Transverse colon (tissue), 4 donors: ENCODE results near the gene AJUBA. TPM values are rescaled to one million over a fixed set of nuclear protein-coding genes. Genes with fewer than 3 reads are reported as not detected.

Experiments used
- DNase-seq: peaks from one replicate; pipeline ENCODE4 v3.0.0-alpha.2; 2019
- H3K27ac ChIP-seq, 4 donors: fragments of 200-600 bp; sonication (generic); 2 replicates each; pipeline ENCODE4 v1.5.1; 2016 to 2018; ENCODE audit warnings: inconsistent platforms in 4 of 4
- H3K27me3 ChIP-seq: fragments of 200-600 bp; sonication (generic); 2 replicates; pipeline ENCODE4 v1.5.1; 2017; ENCODE audit warnings: inconsistent platforms
- H3K36me3 ChIP-seq, 4 donors: fragments of 200-600 bp; sonication (generic); 2 replicates each; pipeline ENCODE4 v1.5.1; 2017 to 2019; ENCODE audit warnings: inconsistent platforms in 4 of 4
- H3K4me1 ChIP-seq, 4 donors: fragments of 200-600 bp; sonication (generic); 2 replicates each; pipeline ENCODE4 v1.5.1; 2017 to 2020; ENCODE audit warnings: inconsistent platforms in 4 of 4
- H3K4me3 ChIP-seq, 4 donors: fragments of 200-600 bp; sonication (generic); 1 replicate in 1 of 4; 2 replicates in 3 of 4; pipeline versions ENCODE4 v1.5.1 to v1.6.1; 2017 to 2019; ENCODE audit warnings: inconsistent platforms in 4 of 4
- H3K9me3 ChIP-seq, 2 donors: fragments of 200-600 bp; sonication (generic); 2 replicates each; pipeline ENCODE4 v1.5.1; 2017 to 2019; ENCODE audit warnings: inconsistent platforms in 2 of 2
- CTCF ChIP-seq, 5 experiments: fragments of 200-600 bp in 3 of 5; fragments of 450-650 bp in 2 of 5; sonication (generic) in 3 of 5; IDR thresholded peaks; 1 replicate in 2 of 5; 2 replicates in 3 of 5; pipeline ENCODE4 v1.5.1; 2016 to 2017; ENCODE audit warnings: antibody characterized with exemption in 5 of 5, inconsistent platforms in 3 of 5, mild to moderate bottlenecking in 2 of 5, moderate library complexity in 1 of 5
- EP300 ChIP-seq: sonication (generic); formaldehyde crosslinking; IDR thresholded peaks from one replicate; pipeline ENCODE4 v1.6.1; 2017; ENCODE audit warnings: antibody characterized with exemption, low read depth
- POLR2A ChIP-seq: fragments of 450-650 bp; IDR thresholded peaks from one replicate; pipeline ENCODE4 v1.6.1; 2016; ENCODE audit warnings: antibody characterized with exemption, mild to moderate bottlenecking, moderate library complexity
- POLR2AphosphoS5 ChIP-seq, 3 donors: sonication (generic); formaldehyde crosslinking; IDR thresholded peaks; one replicate each; pipeline ENCODE4 v1.6.1; 2016; ENCODE audit warnings: antibody characterized with exemption in 3 of 3
- WGBS, 2 donors: methylation state at CpG; one replicate each; pipeline ENCODE4 v1.1.5; 2018; ENCODE audit warnings: low coverage in 1 of 2; 5-methylcytosine and 5-hydroxymethylcytosine counted together
- in situ Hi-C, 4 donors: fragments of 200-750 bp; cut with MboI; loops; one replicate each; pipeline versions ENCODE4 v1.15.0 to v1.15.1; 2017; ENCODE audit warnings: low sequenced_read_pairs in 3 of 4, low pct_ligation_motif_present in 1 of 4, low pct_unique_long_range_greater_than_20kb in 1 of 4
- intact Hi-C: fragments of 100-400 bp; cut with DNase I; formaldehyde crosslinking; loops from one replicate; pipeline ENCODE4 v1.15.1; 2023; ENCODE audit warnings: low total_unique reads
- total RNA-seq, 4 donors: library from RNA; depleted of rRNA; stranded (reverse); fragments of >200 nt; gene quantifications; one replicate each; pipeline ENCODE4 v1.1.0, GENCODE V29; 2016

AJUBA gene
- total RNA-seq, 4 donors from 2014 or later: 1.8 to 5.2 (median 3.7) TPM; not detected in 1

DNA sequence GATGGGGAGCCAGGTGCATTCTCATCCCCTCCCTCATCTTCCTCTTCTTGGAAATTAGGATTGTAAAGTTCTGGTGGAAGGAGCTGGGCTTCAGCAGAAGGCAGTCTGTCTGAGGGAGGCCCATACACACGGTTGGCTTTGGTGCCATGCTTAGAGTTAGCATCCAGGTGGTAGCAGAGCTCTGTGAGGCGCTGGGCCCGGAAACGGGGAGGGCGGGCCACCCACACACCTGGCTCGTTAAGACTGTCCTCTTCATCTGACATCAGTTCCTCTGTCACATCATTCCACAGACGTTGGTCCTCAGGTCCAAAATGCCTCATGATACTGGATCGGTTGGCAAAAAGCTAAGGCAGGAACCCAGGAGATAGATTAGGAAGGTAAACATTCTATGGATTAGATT, 4.9 kb upstream of the AJUBA start:
- intact Hi-C loops: loop anchor here (2.0 kb wide), 1 partner anchor 72 kb away; no protein-coding TSS in a partner anchor
- no peaks in the 10 kb centered on the region for H3K36me3 ChIP-seq
- 82% methylated on average over 8 of the region's 8 CpGs; no CpG with 5 or more reads in 1 of the 2 donors for WGBS, 2 donors
- no peaks in the 10 kb centered on the region for H3K27me3 ChIP-seq
- DNase-seq: no peak
- TF ChIP-seq CTCF (IDR thresholded peaks at IDR 0.05): no peak
- TF ChIP-seq POLR2A: no peak
- TF ChIP-seq EP300: no peak
- TF ChIP-seq POLR2AphosphoS5 (IDR thresholded peaks at IDR 0.05): no peak
- H3K9me3 ChIP-seq: no peaks in the 10 kb centered on the region
- in situ Hi-C loops: loop anchor here in 3 of 4 donors (5.0 to 10.0 kb wide), 2 partner anchors 65 to 78 kb away; no protein-coding TSS in a partner anchor
- no peak overlapping the region for H3K27ac ChIP-seq
- H3K4me3 ChIP-seq: no peak overlapping the region
- peaks cover 0 to 10% (median 4%) of the 10 kb centered on the region in 4 donors for H3K4me1 ChIP-seq

- H3K9me3 ChIP-seq: no peaks in the 10 kb centered on the region
- 23 to 26% methylated on average over 5 of the region's 5 CpGs for WGBS, 2 donors
Observed at GRCh38 chr14:22986508-22987054, 4.2 kb upstream of the AJUBA start.

DNA sequence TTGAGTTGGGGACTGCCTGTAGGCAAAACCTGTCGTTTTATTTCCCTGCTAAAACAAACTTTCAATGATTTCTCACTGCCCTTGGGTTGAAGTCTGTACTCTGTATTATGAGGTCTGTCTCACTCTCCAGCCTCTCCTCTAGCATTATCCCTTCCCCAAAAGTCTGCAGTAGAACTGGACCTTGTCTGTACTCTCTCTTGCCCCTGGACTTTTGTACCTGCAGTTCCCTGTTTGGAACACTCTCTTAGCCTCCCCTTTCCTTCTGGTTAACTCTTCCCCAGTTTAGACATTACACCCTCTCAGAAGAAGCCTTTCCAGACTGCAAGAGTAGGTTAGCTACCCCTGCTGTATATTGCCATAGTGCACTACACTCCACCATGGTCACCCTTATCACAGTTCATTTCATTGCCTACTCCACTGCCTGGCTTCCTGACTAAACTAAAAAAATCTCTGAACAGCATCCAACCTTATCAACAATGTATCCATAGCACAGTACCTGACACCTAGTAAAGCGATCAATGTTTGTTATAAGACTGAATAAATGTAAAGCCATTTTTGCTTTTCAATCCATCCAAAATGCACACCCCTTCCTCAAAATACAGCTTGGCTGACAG, 3.6 kb upstream of the AJUBA start:
- DNase-seq: no peak
- 62 to 74% methylated on average over 2 of the region's 2 CpGs for WGBS, 2 donors
- in situ Hi-C loops: loop anchor here in 3 of 4 donors (5.0 to 10.0 kb wide), 2 partner anchors 66 to 79 kb away; no protein-coding TSS in a partner anchor
- Histone ChIP-seq H3K4me3 (no peak overlapping the region), H3K27me3 (peaks cover 13% of the 10 kb centered on the region), H3K4me1 (peaks cover 0 to 22% (median 15%) of the 10 kb centered on the region in 4 donors), H3K36me3 (no peaks in the 10 kb centered on the region), H3K27ac (no peak overlapping the region), H3K9me3 (no peaks in the 10 kb centered on the region)
- intact Hi-C loops: loop anchor here (2.0 kb wide), 1 partner anchor 73 kb away; no protein-coding TSS in a partner anchor
- TF ChIP-seq CTCF (IDR thresholded peaks at IDR 0.05) (no peak), POLR2AphosphoS5 (IDR thresholded peaks at IDR 0.05) (no peak), POLR2A (no peak), EP300 (no peak)

More at GRCh38 chr14:22986508-22987054, 4.2 kb upstream of the AJUBA start:
- H3K4me1 ChIP-seq: peaks cover 0 to 17% (median 11%) of the 10 kb centered on the region in 4 donors
- no peak overlapping the region for H3K27ac ChIP-seq
- peaks cover 7% of the 10 kb centered on the region for H3K27me3 ChIP-seq
- in situ Hi-C loops (loop anchor here in 3 of 4 donors (5.0 to 10.0 kb wide), 2 partner anchors 66 to 78 kb away; no protein-coding TSS in a partner anchor), intact Hi-C loops (loop anchor here (2.0 kb wide), 1 partner anchor 72 kb away; no protein-coding TSS in a partner anchor)
- no peak overlapping the region for H3K4me3 ChIP-seq
- DNase-seq: peak; percentile 93
- no peaks in the 10 kb centered on the region for H3K36me3 ChIP-seq
- peak; percentile 86 to 94 (median 93) for TF ChIP-seq CTCF (IDR thresholded peaks at IDR 0.05)
- TF ChIP-seq POLR2A: no peak

DNA sequence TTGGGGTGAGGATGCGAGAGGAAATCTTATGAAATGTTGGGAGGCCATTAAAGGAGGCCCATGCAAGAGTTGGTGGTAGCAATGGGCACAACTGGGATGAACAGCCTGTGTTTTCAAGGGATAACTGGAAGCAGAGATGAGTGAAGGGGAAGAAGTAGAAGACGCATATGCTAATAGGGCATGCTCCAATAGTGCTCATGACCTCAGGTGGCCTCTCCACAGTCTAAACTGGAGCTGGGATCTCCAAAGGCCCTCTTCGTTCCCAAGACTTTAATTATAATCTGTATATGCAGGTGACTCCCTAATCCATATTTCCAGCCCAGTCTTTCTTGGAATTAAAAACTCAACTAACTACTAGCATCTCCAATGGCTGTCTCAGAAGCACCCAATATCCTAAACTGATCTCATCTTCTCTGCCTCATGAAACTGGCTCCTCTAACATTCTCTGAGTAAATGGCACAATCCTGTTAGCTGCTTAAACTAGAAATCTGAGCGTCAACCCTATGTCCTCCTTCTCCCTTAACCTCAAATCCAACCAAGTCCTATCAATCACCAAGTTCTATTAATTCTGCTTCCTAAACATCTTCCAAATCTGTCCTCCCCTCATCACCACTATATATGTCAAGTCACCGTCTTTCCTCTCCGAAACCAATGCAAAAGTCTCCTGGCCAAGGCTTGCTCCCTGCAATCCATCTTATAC, 2.8 kb upstream of the AJUBA start:
- Histone ChIP-seq H3K9me3 (no peaks in the 10 kb centered on the region), H3K4me3 (no peak overlapping the region), H3K27ac (no peak overlapping the region), H3K36me3 (no peaks in the 10 kb centered on the region), H3K27me3 (peaks cover 17% of the 10 kb centered on the region), H3K4me1 (peaks cover 0 to 31% (median 21%) of the 10 kb centered on the region in 4 donors)
- intact Hi-C loops: no loop called here
- no peak for DNase-seq
- TF ChIP-seq POLR2AphosphoS5 (IDR thresholded peaks at IDR 0.05): no peak
- TF ChIP-seq CTCF (IDR thresholded peaks at IDR 0.05): no peak
- no peak for TF ChIP-seq POLR2A
- TF ChIP-seq EP300: no peak
- WGBS, 2 donors: 81 to 89% methylated on average over 3 to 6 of the region's 6 CpGs
- in situ Hi-C loops: loop anchor here in 3 of 4 donors (5.0 to 10.0 kb wide), 2 partner anchors 67 to 80 kb away; no protein-coding TSS in a partner anchor
